SH-SY5Y (cell line): Measurements from ENCODE around the gene SOCS6.

Experiments
- GATA2 ChIP-seq: IDR thresholded peaks from 2 replicates; pipeline ENCODE4 v1.6.1; 2011; ENCODE audit warnings: mild to moderate bottlenecking, low read depth, low read length
- GATA3 ChIP-seq: IDR thresholded peaks from 2 replicates; pipeline ENCODE4 v1.6.1; 2011; ENCODE audit warnings: low read depth, mild to moderate bottlenecking, low read length, moderate library complexity

DNA sequence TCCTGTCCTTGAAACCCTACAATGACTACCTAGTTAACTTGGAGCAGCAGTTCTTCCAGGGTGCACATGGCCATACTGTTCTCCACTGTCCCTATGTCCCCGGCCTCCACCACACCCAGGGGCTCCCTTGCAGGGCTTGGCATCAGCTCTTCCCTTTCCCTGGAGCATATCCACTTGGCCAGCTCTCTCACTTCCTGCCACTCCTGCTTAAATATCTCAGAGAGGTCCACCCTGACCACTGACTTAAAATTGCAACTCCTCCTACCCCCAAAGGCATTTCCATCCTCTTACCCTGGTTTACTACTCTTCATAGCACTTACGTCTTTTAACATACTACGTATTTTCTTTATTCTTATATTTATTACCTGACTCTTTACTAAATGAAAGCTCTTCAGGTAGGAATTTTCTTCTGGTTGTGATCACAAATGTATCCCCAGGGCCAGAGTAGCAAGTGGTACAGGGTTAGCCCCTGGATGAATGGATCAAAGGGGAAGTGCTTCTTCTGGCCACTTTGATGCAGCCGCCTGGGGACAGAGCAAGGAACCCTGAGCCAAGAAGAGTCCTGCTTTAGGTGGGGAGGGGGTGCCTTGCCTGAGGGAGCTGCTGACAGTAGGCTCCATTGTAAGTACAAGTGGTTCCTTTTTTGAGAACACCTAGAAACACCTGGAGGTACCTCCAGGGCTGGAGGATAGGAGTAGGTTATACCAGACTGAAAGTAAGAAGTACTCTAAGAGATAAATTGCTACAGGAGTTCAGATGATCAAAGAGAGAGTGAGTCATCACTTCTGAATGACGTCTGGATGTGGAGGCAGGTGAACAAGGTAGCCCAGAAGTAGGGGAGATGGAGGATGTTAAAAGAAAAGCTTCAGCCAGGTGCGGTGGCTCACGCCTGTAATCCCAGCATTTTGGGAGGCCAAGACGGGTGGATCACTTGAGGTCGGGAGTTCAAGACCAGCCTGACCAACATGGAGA lies 82.2 kb downstream of the SOCS6 start:
- TF ChIP-seq GATA2 (no peak), GATA3 (no peak)
